Cardiac muscle cell (in vitro differentiated cells and primary cell): ENCODE data around the gene TTC8. TPM values are rescaled to one million over a fixed set of nuclear protein-coding genes. Genes with fewer than 3 reads are reported as not detected.
A peak's percentile ranks its signal among the peaks of the same experiment; 100 is the strongest.

Experiments used
- DNase-seq, 2 donors: peaks; one replicate each; pipeline versions ENCODE4 v3.0.0 to v3.0.0-alpha.2; 2010 to 2017; ENCODE audit warnings: low read depth in 1 of 2, low spot score in 1 of 2
- H3K27ac ChIP-seq: fragments of 200-600 bp; sonication (generic); 2 replicates; pipeline ENCODE4 v1.5.1; 2016
- H3K27me3 ChIP-seq: fragments of 200-600 bp; sonication (generic); 2 replicates; pipeline ENCODE4 v1.6.0; 2016; ENCODE audit warnings: control low read depth
- H3K36me3 ChIP-seq: fragments of 200-600 bp; sonication (generic); 2 replicates; pipeline ENCODE4 v1.5.1; 2016; ENCODE audit warnings: control low read depth
- H3K4me1 ChIP-seq: fragments of 200-600 bp; sonication (generic); 2 replicates; pipeline ENCODE4 v1.8.1; 2017; ENCODE audit warnings: low read depth, mild to moderate bottlenecking, mixed run types
- H3K4me3 ChIP-seq: fragments of 200-600 bp; sonication (generic); 2 replicates; pipeline ENCODE4 v1.5.1; 2016; ENCODE audit warnings: mild to moderate bottlenecking
- H3K9me3 ChIP-seq: fragments of 200-600 bp; sonication (generic); 2 replicates; pipeline ENCODE4 v1.5.1; 2017; ENCODE audit warnings: low read depth, mild to moderate bottlenecking, control low read depth
- polyA plus RNA-seq: library from polyadenylated mRNA; unstranded; fragments of >200 nt; fragmentation: Nextera tagmentation; extraction: Ambion mirVana; gene quantifications from 2 replicates; pipeline ENCODE4 v1.2.1, GENCODE V29; 2016
- total RNA-seq: library from RNA; depleted of rRNA; stranded (reverse); fragments of >200 nt; gene quantifications from 2 replicates; pipeline ENCODE4 v1.2.3, GENCODE V29; 2016
- TF ChIP-seq, protein P1 (sequence below): IDR thresholded peaks from 2 replicates; pipeline ENCODE4 v1.5.1; 2012; ENCODE audit warnings: low read depth, mild to moderate bottlenecking, low read length

TTC8 gene
- total and polyA plus RNA-seq, 2 experiments from 2014 or later = 22.6 to 29.8 TPM

DNA sequence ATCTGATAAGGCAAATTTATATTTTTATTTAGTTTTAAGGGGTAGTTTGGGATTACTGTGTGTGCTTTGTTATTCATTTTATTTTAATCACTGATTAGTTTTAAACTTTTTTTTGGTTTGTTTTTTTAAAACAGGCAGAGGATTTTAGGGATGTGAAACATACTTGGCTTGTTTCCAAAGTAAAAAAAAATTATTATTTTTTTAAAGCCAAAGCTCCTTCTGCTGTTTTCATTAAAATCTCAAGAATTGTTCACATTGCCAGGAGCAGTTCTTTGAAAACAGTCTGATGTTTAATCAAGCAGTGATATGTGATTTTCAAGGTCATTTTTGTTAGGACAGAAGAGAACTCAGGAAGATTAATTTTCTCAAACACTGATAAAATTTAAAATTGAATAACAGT lies 11.2 kb downstream of the TTC8 start:
- TF ChIP-seq, protein P1, sequence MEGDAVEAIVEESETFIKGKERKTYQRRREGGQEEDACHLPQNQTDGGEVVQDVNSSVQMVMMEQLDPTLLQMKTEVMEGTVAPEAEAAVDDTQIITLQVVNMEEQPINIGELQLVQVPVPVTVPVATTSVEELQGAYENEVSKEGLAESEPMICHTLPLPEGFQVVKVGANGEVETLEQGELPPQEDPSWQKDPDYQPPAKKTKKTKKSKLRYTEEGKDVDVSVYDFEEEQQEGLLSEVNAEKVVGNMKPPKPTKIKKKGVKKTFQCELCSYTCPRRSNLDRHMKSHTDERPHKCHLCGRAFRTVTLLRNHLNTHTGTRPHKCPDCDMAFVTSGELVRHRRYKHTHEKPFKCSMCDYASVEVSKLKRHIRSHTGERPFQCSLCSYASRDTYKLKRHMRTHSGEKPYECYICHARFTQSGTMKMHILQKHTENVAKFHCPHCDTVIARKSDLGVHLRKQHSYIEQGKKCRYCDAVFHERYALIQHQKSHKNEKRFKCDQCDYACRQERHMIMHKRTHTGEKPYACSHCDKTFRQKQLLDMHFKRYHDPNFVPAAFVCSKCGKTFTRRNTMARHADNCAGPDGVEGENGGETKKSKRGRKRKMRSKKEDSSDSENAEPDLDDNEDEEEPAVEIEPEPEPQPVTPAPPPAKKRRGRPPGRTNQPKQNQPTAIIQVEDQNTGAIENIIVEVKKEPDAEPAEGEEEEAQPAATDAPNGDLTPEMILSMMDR = no peak

DNA sequence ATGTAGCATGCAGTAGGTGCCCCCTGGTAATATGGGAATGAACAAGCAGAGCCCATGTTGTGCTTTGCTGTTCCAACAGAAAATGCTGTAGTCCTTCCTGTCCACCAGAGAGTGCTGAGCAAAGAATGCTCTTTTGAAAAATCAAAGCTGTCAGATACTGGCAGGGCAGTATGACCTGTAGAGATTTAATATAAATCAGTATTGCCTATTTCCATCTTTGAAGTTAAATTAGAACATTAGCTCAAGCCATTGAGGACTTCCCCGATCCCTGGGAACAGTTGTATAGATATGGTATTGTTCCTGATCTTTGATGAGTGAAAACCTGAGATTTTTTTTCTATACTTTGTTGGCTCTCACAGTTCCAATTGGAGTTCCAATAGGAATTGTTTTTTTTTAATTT lies 13.0 kb downstream of the TTC8 start:
- no peak for DNase-seq
- TF ChIP-seq, protein P1 = no peak
- Histone ChIP-seq H3K27me3 (no peaks in the 10 kb centered on the region), H3K9me3 (no peaks in the 10 kb centered on the region), H3K4me1 (peaks cover 9% of the 10 kb centered on the region), H3K27ac (no peak overlapping the region), H3K4me3 (no peak overlapping the region), H3K36me3 (no peaks in the 10 kb centered on the region)

More for the DNA sequence above, 11.2 kb downstream of the TTC8 start:
- H3K4me1 ChIP-seq = no peaks in the 10 kb centered on the region
- H3K27me3 ChIP-seq = no peaks in the 10 kb centered on the region
- no peaks in the 10 kb centered on the region for H3K36me3 ChIP-seq
- no peak overlapping the region for H3K4me3 ChIP-seq
- H3K9me3 ChIP-seq = no peaks in the 10 kb centered on the region
- DNase-seq = no peak
- no peak overlapping the region for H3K27ac ChIP-seq

DNA sequence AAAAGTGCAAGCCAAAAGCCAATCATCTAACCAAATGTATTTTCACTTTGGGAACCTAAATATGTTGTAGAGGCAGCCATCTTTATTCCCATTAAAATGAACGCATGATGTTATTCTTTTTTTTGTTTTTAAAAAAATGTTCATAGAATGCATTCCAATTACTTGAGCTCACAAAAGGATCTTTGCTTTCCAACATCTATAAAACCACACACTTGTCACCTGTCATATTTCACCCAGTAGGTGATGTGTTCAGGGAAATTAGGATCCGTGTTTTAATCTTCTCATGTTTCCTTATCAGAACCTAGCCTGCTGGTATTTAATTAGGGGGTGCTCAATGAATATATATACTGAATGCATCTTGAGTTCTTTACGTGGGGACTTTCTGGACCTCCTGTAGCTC lies 13.6 kb downstream of the TTC8 start:
- H3K4me3 ChIP-seq = no peak overlapping the region
- H3K27ac ChIP-seq = no peak overlapping the region
- no peaks in the 10 kb centered on the region for H3K27me3 ChIP-seq
- H3K4me1 ChIP-seq = peaks cover 14% of the 10 kb centered on the region
- no peak for DNase-seq
- TF ChIP-seq, protein P1 = no peak
- H3K9me3 ChIP-seq = no peaks in the 10 kb centered on the region
- no peaks in the 10 kb centered on the region for H3K36me3 ChIP-seq

DNA sequence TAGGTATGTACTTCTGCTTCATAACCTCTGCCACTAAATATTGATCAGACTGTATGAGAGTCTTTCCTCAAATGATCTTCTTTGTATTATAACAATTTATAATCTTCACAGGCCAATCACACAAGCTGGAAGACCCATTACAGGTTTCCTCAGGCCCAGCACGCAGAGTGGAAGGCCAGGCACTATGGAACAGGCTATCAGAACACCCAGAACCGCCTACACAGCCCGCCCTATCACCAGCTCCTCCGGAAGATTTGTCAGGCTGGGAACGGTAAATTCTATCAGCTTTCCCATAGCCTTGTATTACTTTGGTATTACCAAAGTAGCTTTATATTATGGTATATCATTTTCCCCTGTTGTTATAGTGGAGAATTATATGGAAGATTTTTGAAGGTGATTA lies 16.5 kb downstream of the TTC8 start:
- H3K27me3 ChIP-seq = no peaks in the 10 kb centered on the region
- H3K4me1 ChIP-seq = peaks cover 22% of the 10 kb centered on the region
- TF ChIP-seq, protein P1 = no peak
- no peaks in the 10 kb centered on the region for H3K9me3 ChIP-seq
- no peak overlapping the region for H3K4me3 ChIP-seq
- H3K27ac ChIP-seq = no peak overlapping the region
- DNase-seq = no peak
- H3K36me3 ChIP-seq = no peaks in the 10 kb centered on the region

DNA sequence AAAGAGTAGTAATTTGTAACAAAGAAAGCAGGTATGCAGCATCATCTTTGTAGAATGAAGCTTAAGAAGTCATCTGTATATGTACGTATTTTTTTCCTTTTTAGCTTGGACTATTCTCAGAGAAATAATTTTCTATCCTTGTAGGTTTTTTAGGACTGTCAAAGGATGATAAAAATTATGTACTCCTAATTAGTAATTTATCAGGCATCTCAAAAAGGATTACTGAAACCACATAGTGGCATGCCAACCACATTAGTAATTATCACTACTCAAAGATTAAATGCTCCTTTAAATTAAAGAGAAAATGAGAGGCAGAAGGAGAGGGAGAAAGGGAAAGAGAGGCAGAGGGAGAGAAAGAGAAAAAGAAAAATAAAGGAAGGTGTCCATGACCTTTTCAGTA lies 17.3 kb downstream of the TTC8 start:
- DNase-seq = no peak
- Histone ChIP-seq H3K4me3 (no peak overlapping the region), H3K27ac (peak overlapping the region; percentile 53), H3K27me3 (no peaks in the 10 kb centered on the region), H3K9me3 (no peaks in the 10 kb centered on the region), H3K4me1 (peaks cover 22% of the 10 kb centered on the region), H3K36me3 (no peaks in the 10 kb centered on the region)
- TF ChIP-seq, protein P1 = no peak

DNA sequence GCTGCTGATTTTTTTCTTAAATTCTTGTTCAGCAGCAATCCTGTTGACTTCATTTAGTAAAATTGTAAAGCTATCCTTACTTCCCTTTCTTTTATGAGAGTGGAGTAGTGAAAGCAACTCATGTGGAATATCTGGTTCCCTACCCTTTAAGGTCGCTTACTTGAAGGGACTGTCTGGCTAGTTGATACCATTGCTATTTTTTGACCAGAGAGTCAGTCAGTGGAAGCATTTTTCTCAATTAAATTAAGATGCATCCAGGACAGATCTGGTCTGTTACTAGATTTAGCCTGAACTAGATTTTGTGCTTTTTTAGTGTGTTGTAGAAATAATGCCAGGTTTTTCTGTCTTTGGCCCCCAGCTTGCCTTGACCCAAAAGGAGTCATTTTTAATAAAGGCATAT lies 18.0 kb downstream of the TTC8 start:
- Histone ChIP-seq H3K4me1 (peaks cover 22% of the 10 kb centered on the region), H3K27me3 (no peaks in the 10 kb centered on the region), H3K4me3 (no peak overlapping the region), H3K36me3 (no peaks in the 10 kb centered on the region), H3K27ac (peak overlapping the region; percentile 53), H3K9me3 (no peaks in the 10 kb centered on the region)
- TF ChIP-seq, protein P1 = no peak
- DNase-seq = peak in 1 of 2 donors; percentile 2
